ENCODE measurements around the gene SKIL. TPM values are rescaled to one million over a fixed set of nuclear protein-coding genes. Genes with fewer than 3 reads are reported as not detected.

The SKIL gene
- total and polyA plus RNA-seq, 2 experiments from 2014 or later: 141 to 358 TPM

DNA sequence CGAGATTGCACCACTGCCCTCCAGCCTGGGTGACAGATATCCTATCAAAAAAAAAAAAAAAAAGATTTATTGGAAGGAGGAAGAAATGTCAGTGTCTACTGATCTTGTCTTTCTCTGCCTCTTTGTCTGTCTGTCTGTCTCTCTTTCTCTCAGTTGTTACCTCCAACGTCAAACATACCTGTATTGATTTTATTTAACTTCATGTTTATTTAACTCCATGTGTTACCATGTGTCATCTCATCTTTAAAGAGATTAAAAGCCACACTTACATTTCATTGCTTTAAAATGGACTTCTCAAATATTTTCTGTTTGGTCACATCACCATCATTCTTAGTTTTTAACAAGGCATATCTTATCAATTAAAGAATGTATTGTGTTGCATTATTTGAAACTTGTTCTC lies 70.6 kb downstream of the SKIL start (continued):
- TF ChIP-seq, protein P1, sequence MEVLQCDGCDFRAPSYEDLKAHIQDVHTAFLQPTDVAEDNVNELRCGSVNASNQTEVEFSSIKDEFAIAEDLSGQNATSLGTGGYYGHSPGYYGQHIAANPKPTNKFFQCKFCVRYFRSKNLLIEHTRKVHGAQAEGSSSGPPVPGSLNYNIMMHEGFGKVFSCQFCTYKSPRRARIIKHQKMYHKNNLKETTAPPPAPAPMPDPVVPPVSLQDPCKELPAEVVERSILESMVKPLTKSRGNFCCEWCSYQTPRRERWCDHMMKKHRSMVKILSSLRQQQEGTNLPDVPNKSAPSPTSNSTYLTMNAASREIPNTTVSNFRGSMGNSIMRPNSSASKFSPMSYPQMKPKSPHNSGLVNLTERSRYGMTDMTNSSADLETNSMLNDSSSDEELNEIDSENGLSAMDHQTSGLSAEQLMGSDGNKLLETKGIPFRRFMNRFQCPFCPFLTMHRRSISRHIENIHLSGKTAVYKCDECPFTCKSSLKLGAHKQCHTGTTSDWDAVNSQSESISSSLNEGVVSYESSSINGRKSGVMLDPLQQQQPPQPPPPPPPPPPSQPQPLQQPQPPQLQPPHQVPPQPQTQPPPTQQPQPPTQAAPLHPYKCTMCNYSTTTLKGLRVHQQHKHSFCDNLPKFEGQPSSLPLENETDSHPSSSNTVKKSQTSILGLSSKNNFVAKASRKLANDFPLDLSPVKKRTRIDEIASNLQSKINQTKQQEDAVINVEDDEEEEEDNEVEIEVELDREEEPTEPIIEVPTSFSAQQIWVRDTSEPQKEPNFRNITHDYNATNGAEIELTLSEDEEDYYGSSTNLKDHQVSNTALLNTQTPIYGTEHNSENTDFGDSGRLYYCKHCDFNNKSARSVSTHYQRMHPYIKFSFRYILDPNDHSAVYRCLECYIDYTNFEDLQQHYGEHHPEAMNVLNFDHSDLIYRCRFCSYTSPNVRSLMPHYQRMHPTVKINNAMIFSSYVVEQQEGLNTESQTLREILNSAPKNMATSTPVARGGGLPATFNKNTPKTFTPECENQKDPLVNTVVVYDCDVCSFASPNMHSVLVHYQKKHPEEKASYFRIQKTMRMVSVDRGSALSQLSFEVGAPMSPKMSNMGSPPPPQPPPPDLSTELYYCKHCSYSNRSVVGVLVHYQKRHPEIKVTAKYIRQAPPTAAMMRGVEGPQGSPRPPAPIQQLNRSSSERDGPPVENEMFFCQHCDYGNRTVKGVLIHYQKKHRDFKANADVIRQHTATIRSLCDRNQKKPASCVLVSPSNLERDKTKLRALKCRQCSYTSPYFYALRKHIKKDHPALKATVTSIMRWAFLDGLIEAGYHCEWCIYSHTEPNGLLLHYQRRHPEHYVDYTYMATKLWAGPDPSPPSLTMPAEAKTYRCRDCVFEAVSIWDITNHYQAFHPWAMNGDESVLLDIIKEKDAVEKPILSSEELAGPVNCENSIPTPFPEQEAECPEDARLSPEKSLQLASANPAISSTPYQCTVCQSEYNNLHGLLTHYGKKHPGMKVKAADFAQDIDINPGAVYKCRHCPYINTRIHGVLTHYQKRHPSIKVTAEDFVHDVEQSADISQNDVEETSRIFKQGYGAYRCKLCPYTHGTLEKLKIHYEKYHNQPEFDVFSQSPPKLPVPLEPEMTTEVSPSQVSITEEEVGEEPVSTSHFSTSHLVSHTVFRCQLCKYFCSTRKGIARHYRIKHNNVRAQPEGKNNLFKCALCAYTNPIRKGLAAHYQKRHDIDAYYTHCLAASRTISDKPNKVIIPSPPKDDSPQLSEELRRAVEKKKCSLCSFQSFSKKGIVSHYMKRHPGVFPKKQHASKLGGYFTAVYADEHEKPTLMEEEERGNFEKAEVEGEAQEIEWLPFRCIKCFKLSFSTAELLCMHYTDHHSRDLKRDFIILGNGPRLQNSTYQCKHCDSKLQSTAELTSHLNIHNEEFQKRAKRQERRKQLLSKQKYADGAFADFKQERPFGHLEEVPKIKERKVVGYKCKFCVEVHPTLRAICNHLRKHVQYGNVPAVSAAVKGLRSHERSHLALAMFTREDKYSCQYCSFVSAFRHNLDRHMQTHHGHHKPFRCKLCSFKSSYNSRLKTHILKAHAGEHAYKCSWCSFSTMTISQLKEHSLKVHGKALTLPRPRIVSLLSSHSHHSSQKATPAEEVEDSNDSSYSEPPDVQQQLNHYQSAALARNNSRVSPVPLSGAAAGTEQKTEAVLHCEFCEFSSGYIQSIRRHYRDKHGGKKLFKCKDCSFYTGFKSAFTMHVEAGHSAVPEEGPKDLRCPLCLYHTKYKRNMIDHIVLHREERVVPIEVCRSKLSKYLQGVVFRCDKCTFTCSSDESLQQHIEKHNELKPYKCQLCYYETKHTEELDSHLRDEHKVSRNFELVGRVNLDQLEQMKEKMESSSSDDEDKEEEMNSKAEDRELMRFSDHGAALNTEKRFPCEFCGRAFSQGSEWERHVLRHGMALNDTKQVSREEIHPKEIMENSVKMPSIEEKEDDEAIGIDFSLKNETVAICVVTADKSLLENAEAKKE (CRISPR knock-in tag; IDR thresholded peaks at IDR 0.05): no peak
- TF ChIP-seq CREB1 (CRISPR knock-in tag; IDR thresholded peaks at IDR 0.05; ENCODE audit: low read depth): no peak
- TF ChIP-seq, protein P2, sequence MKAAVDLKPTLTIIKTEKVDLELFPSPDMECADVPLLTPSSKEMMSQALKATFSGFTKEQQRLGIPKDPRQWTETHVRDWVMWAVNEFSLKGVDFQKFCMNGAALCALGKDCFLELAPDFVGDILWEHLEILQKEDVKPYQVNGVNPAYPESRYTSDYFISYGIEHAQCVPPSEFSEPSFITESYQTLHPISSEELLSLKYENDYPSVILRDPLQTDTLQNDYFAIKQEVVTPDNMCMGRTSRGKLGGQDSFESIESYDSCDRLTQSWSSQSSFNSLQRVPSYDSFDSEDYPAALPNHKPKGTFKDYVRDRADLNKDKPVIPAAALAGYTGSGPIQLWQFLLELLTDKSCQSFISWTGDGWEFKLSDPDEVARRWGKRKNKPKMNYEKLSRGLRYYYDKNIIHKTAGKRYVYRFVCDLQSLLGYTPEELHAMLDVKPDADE (IDR thresholded peaks at IDR 0.05): no peak
- no peak for TF ChIP-seq JUNB (IDR thresholded peaks at IDR 0.05; ENCODE audit: unreplicated experiment)
- TF ChIP-seq EZH2phosphoT487 (IDR thresholded peaks at IDR 0.05; ENCODE audit: unreplicated experiment): no peak
- TF ChIP-seq ZNF331 (CRISPR knock-in tag; IDR thresholded peaks at IDR 0.05; ENCODE audit: low read depth): no peak

DNA sequence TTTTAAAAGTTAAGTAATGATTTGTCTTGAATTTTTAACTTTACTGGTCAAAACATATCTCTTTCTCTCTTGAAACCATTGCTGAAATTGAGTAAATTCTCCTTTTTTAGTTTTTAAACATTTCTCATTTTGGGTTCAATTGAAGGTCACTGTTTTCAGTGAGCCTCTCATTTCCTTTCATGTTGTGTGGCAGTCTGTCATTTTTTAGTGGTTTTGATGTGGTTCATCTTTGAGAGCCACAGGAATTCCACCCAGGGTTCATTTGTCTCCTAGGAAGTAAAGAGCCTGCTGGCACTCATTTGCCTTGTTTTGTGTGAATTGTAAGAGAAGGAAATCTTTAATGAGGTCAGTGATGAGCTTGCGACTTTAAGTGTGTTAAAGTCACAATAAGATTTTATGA lies 71.5 kb downstream of the SKIL start:
- no peak overlapping the region for H3K27ac ChIP-seq (ENCODE audit: low read depth)
- Mint-ChIP-seq H3K4me3 (no peak overlapping the region), H3K36me3 (ENCODE audit: low read depth) (0 out of 3 replicates have a peak, but pooled peaks cover 3% of the 10 kb centered on the region), H3K27ac (no peak overlapping the region), H3K4me1 (peaks cover 18% of the 10 kb centered on the region), H3K9me3 (no peaks in the 10 kb centered on the region), H3K27me3 (ENCODE audit: insufficient read depth, low read depth, poor library complexity) (no peaks in the 10 kb centered on the region)
- no peaks in the 10 kb centered on the region for H3K27me3 ChIP-seq (ENCODE audit: insufficient read depth)
- 0 out of 2 replicates have a peak, but pooled peaks cover 3% of the 10 kb centered on the region for H3K9me2 ChIP-seq (ENCODE audit: insufficient read depth)
- no peaks in the 10 kb centered on the region for H3F3A ChIP-seq (replicated peaks; ENCODE audit: low read depth)
- no peaks in the 10 kb centered on the region for H3K36me3 ChIP-seq (ENCODE audit: insufficient read depth)
- H4K20me1 ChIP-seq (replicated peaks; ENCODE audit: insufficient read depth): no peaks in the 10 kb centered on the region
- no peak overlapping the region for H2AFZ ChIP-seq
- H3K79me2 ChIP-seq (replicated peaks; ENCODE audit: insufficient read depth): no peaks in the 10 kb centered on the region
- H3K4me3 ChIP-seq: no peak overlapping the region
- no peak for ATAC-seq
- H3K4me1 ChIP-seq (ENCODE audit: insufficient read depth): no peaks in the 10 kb centered on the region
- no peak overlapping the region for H3K4me2 ChIP-seq
- no peak for DNase-seq (ENCODE audit: low spot score)
- TF ChIP-seq, protein P1 (CRISPR knock-in tag; IDR thresholded peaks at IDR 0.05): no peak
- TF ChIP-seq POLR2AphosphoS5 (IDR thresholded peaks at IDR 0.05; ENCODE audit: low read depth) (no peak), EZH2 (IDR thresholded peaks at IDR 0.05; ENCODE audit: low read depth, unreplicated experiment) (no peak), ZNF331 (CRISPR knock-in tag; IDR thresholded peaks at IDR 0.05; ENCODE audit: low read depth) (no peak)

All from GM23338 (cell line).